ENCODE measurements around the gene FASTKD3. TPM values are rescaled to one million over a fixed set of nuclear protein-coding genes. Genes with fewer than 3 reads are reported as not detected.

Gene FASTKD3
- total and polyA plus RNA-seq, 10 of the 15 experiments (the other 5 are each of a cell fraction or from before 2014, with no cell fraction given): 12.1 to 59.6 (median 25.3) TPM

DNA sequence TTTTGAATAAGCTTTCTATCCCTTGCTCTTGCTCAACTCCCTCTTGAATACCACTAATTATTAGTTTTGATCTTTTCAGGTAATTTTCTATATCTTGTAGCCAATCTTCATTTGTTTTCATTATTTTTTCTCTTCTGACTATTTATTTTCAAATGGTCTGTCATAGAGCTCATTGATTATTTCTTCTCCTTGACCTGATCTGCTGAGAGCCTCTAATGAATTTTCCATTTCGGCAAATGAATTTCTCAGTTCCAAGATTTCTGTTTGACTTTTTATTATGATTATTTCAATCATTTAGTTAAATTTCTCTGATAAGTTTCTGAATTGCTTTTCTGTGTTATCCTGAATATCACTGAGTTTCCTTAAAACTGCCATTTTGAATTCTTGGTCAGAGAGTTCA, 39.5 kb upstream of the FASTKD3 start:
- intact Hi-C loops (cut with micrococcal nuclease; ENCODE audit: unreplicated experiment): no loop called here
- TF ChIP-seq DPF2 (IDR thresholded peaks at IDR 0.05) (no peak), SP1 (IDR thresholded peaks at IDR 0.05; ENCODE audit: low read depth, low read length) (no peak), RELA (IDR thresholded peaks at IDR 0.05; ENCODE audit: borderline replicate concordance, partially characterized antibody) (no peak), BMI1 (IDR thresholded peaks at IDR 0.05; ENCODE audit: borderline replicate concordance) (no peak), BRCA1 (IDR thresholded peaks at IDR 0.05; ENCODE audit: low read depth, low read length) (no peak), TCF12 (IDR thresholded peaks at IDR 0.05; ENCODE audit: low read depth, low read length) (no peak), RFX5 (IDR thresholded peaks at IDR 0.05; ENCODE audit: low read depth, low read length) (no peak), POLR2AphosphoS5 (IDR thresholded peaks at IDR 0.05; ENCODE audit: low read length) (no peak), FOXK2 (IDR thresholded peaks at IDR 0.05) (no peak)
- TF ChIP-seq, protein P1, sequence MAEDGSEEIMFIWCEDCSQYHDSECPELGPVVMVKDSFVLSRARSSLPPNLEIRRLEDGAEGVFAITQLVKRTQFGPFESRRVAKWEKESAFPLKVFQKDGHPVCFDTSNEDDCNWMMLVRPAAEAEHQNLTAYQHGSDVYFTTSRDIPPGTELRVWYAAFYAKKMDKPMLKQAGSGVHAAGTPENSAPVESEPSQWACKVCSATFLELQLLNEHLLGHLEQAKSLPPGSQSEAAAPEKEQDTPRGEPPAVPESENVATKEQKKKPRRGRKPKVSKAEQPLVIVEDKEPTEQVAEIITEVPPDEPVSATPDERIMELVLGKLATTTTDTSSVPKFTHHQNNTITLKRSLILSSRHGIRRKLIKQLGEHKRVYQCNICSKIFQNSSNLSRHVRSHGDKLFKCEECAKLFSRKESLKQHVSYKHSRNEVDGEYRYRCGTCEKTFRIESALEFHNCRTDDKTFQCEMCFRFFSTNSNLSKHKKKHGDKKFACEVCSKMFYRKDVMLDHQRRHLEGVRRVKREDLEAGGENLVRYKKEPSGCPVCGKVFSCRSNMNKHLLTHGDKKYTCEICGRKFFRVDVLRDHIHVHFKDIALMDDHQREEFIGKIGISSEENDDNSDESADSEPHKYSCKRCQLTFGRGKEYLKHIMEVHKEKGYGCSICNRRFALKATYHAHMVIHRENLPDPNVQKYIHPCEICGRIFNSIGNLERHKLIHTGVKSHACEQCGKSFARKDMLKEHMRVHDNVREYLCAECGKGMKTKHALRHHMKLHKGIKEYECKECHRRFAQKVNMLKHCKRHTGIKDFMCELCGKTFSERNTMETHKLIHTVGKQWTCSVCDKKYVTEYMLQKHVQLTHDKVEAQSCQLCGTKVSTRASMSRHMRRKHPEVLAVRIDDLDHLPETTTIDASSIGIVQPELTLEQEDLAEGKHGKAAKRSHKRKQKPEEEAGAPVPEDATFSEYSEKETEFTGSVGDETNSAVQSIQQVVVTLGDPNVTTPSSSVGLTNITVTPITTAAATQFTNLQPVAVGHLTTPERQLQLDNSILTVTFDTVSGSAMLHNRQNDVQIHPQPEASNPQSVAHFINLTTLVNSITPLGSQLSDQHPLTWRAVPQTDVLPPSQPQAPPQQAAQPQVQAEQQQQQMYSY (CRISPR knock-in tag; IDR thresholded peaks at IDR 0.05): no peak
- ChIA-PET RAD21 (ENCODE audit: unreplicated experiment) (interaction anchor here (0.6 kb wide), 1 partner anchor 17 kb away, joined by 4 read pairs; no protein-coding TSS in a partner anchor), SMC1A (ENCODE audit: uncharacterized antibody, unreplicated experiment) (interaction anchor here (1.3 kb wide), 1 partner anchor 21 kb away, joined by 4 read pairs; no protein-coding TSS in a partner anchor), POLR2A (no interaction called here), CTCF (interaction anchor here (0.8 kb wide), 1 partner anchor 21 kb away, joined by 3 read pairs; no protein-coding TSS in a partner anchor)
- Histone ChIP-seq H3K4me1 (ENCODE audit: control insufficient read depth, insufficient read depth, low read length) (peaks cover 5% of the 10 kb centered on the region; the same call in 1 of the 2 replicates), H3K9me3 (replicated peaks; ENCODE audit: control insufficient read depth, insufficient read depth, low read length) (peaks cover 2% of the 10 kb centered on the region), H3K4me2 (ENCODE audit: control insufficient read depth, insufficient read depth) (no peak overlapping the region), H3K27ac (ENCODE audit: control insufficient read depth, insufficient read depth) (no peak overlapping the region), H3K36me3 (ENCODE audit: control insufficient read depth in 2 of 2, insufficient read depth in 2 of 2, low read length in 1 of 2) (0 out of 4 replicates have a peak, but pooled peaks cover 0 to 2% of the 10 kb centered on the region in 2 experiments), H3K9ac (ENCODE audit: control insufficient read depth, insufficient read depth, low read length) (no peak overlapping the region), H4K20me1 (ENCODE audit: control insufficient read depth, insufficient read depth) (no peaks in the 10 kb centered on the region), H3K79me2 (ENCODE audit: control insufficient read depth, insufficient read depth, low read length) (no peaks in the 10 kb centered on the region), H3K27me3 (replicated peaks in 1 of 2; ENCODE audit: control insufficient read depth in 2 of 2, insufficient read depth in 2 of 2, low read length in 1 of 2) (no peaks in the 10 kb centered on the region), H2AFZ (ENCODE audit: control insufficient read depth, low read depth, low read length) (no peak overlapping the region), H3K4me3 (no peak overlapping the region)
- 96% methylated on average over 1 of the region's 1 CpG for WGBS (ENCODE audit: insufficient coverage, insufficient replicate concordance, low lambda C conversion rate, missing lambda C conversion rate)
- no TSS peak for BruUV-seq (replicated peaks)
- DNase-seq (ENCODE audit: low read depth, low spot score): no peak
- no peak for ATAC-seq
- in situ Hi-C loops (cut with MboI): loop anchor here (25.0 kb wide), 1 partner anchor 1629 kb away; the partner anchor contains the start of gene SEMA5A
- FAIRE-seq: no peak
